Nephron progenitor cell (in vitro differentiated cells): ENCODE measurements around the gene CNTNAP4.

Source experiments
- DNase-seq: peaks from one replicate; pipeline ENCODE4 v3.0.0; 2021
- H3K27ac Mint-ChIP-seq: 2 replicates; pipeline ENCODE4 v1.8.0; 2021; ENCODE audit warnings: mild to moderate bottlenecking, moderate library complexity, mixed read lengths
- H3K27me3 Mint-ChIP-seq: 2 replicates; pipeline ENCODE4 v1.8.0; 2021; ENCODE audit warnings: mild to moderate bottlenecking, low read depth, mixed read lengths; ENCODE audit not compliant: poor library complexity
- H3K36me3 Mint-ChIP-seq: 2 replicates; pipeline ENCODE4 v1.8.0; 2021; ENCODE audit warnings: low read depth, mixed read lengths
- H3K4me1 Mint-ChIP-seq: 2 replicates; pipeline ENCODE4 v1.8.0; 2021; ENCODE audit warnings: mixed read lengths
- H3K4me3 Mint-ChIP-seq: 2 replicates; pipeline ENCODE4 v1.8.0; 2021; ENCODE audit warnings: mild to moderate bottlenecking, moderate library complexity, mixed read lengths
- H3K9me3 Mint-ChIP-seq: 2 replicates; pipeline ENCODE4 v1.8.0; 2021; ENCODE audit warnings: mild to moderate bottlenecking, moderate library complexity, mixed read lengths
- TF ChIP-seq, protein P1 (sequence below): fragments of 200-600 bp; sonication (generic); IDR thresholded peaks from 2 replicates; pipeline ENCODE4 v1.5.0; 2021; ENCODE audit warnings: antibody characterized with exemption

CNTNAP4 gene

DNA sequence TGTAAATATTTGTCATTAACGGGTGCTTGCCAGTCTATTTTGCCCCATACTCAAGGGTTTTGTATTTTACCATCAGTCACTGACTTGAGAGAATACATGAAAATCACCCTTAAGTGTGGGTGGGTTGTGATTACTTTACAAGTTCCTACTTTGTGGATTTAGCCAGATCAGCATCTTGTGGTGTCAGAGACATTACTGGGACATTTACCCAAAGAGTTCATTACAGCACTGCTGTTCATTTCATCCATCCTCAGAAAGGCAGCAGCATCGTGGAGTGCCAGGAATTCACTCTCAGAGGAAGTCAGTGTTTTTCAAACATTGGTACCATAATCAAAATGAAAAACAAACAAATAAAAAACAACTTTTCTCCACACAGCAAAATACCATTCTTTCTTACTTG lies 110.8 kb downstream of the CNTNAP4 start:
- Mint-ChIP-seq H3K4me1 (no peaks in the 10 kb centered on the region), H3K27ac (no peak overlapping the region), H3K9me3 (no peaks in the 10 kb centered on the region), H3K36me3 (no peaks in the 10 kb centered on the region), H3K27me3 (no peaks in the 10 kb centered on the region), H3K4me3 (no peak overlapping the region)
- DNase-seq: no peak
- TF ChIP-seq, protein P1, sequence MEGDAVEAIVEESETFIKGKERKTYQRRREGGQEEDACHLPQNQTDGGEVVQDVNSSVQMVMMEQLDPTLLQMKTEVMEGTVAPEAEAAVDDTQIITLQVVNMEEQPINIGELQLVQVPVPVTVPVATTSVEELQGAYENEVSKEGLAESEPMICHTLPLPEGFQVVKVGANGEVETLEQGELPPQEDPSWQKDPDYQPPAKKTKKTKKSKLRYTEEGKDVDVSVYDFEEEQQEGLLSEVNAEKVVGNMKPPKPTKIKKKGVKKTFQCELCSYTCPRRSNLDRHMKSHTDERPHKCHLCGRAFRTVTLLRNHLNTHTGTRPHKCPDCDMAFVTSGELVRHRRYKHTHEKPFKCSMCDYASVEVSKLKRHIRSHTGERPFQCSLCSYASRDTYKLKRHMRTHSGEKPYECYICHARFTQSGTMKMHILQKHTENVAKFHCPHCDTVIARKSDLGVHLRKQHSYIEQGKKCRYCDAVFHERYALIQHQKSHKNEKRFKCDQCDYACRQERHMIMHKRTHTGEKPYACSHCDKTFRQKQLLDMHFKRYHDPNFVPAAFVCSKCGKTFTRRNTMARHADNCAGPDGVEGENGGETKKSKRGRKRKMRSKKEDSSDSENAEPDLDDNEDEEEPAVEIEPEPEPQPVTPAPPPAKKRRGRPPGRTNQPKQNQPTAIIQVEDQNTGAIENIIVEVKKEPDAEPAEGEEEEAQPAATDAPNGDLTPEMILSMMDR: no peak

- no peak for DNase-seq
- no peaks in the 10 kb centered on the region for H3K36me3 Mint-ChIP-seq
- H3K4me3 Mint-ChIP-seq: no peak overlapping the region
- H3K27me3 Mint-ChIP-seq: no peaks in the 10 kb centered on the region
- TF ChIP-seq, protein P1: no peak
- H3K9me3 Mint-ChIP-seq: no peaks in the 10 kb centered on the region
- H3K4me1 Mint-ChIP-seq: peaks cover 10% of the 10 kb centered on the region
- no peak overlapping the region for H3K27ac Mint-ChIP-seq
These were observed 111.9 kb downstream of the CNTNAP4 start for GRCh38 chr16:76389126-76389525.

GRCh38 chr16:76390476-76390875 lies 113.3 kb downstream of the CNTNAP4 start:
- Mint-ChIP-seq H3K27me3 (no peaks in the 10 kb centered on the region), H3K9me3 (no peaks in the 10 kb centered on the region), H3K4me3 (no peak overlapping the region), H3K4me1 (peaks cover 16% of the 10 kb centered on the region), H3K27ac (no peak overlapping the region), H3K36me3 (no peaks in the 10 kb centered on the region)
- no peak for DNase-seq
- TF ChIP-seq, protein P1: no peak

- Mint-ChIP-seq H3K36me3 (no peaks in the 10 kb centered on the region), H3K27ac (no peak overlapping the region), H3K4me3 (no peak overlapping the region), H3K4me1 (peaks cover 22% of the 10 kb centered on the region), H3K9me3 (no peaks in the 10 kb centered on the region), H3K27me3 (no peaks in the 10 kb centered on the region)
- no peak for DNase-seq
- TF ChIP-seq, protein P1: no peak
These were observed 119.8 kb downstream of the CNTNAP4 start for GRCh38 chr16:76396977-76397376.

GRCh38 chr16:76409706-76410105 lies 132.5 kb downstream of the CNTNAP4 start:
- TF ChIP-seq, protein P1: no peak
- Mint-ChIP-seq H3K27ac (no peak overlapping the region), H3K27me3 (no peaks in the 10 kb centered on the region), H3K9me3 (peaks cover 4% of the 10 kb centered on the region), H3K4me3 (no peak overlapping the region), H3K4me1 (no peaks in the 10 kb centered on the region), H3K36me3 (no peaks in the 10 kb centered on the region)
- DNase-seq: no peak

GRCh38 chr16:76421571-76421970 lies 144.4 kb downstream of the CNTNAP4 start:
- TF ChIP-seq, protein P1: no peak
- no peak for DNase-seq
- Mint-ChIP-seq H3K27me3 (peaks cover 4% of the 10 kb centered on the region), H3K36me3 (no peaks in the 10 kb centered on the region), H3K4me1 (no peaks in the 10 kb centered on the region), H3K27ac (no peak overlapping the region), H3K9me3 (peaks cover 4% of the 10 kb centered on the region), H3K4me3 (no peak overlapping the region)
